GM12878 (cell line): ENCODE results near the gene TMEM201. TPM values are rescaled to one million over a fixed set of nuclear protein-coding genes. Genes with fewer than 3 reads are reported as not detected.

Experiments used
- BCL3 ChIP-seq: IDR thresholded peaks from 2 replicates; pipeline ENCODE4 v1.6.1; 2011; ENCODE audit warnings: borderline replicate concordance, low read depth, mild to moderate bottlenecking, moderate library complexity, low read length; ENCODE audit not compliant: insufficient read depth, poor library complexity, severe bottlenecking
- CBX5 ChIP-seq: sonication (generic); IDR thresholded peaks from 2 replicates; pipeline ENCODE4 v1.6.1; 2016; ENCODE audit warnings: low read depth, moderate library complexity, mild to moderate bottlenecking, inconsistent platforms
- MEF2B ChIP-seq: fragments of 450-650 bp; IDR thresholded peaks from 2 replicates; pipeline ENCODE4 v1.6.1; 2018; ENCODE audit warnings: mild to moderate bottlenecking, moderate library complexity; ENCODE audit not compliant: partially characterized antibody, poor library complexity, severe bottlenecking
- MLLT1 ChIP-seq: fragments of 450-650 bp; IDR thresholded peaks from 2 replicates; pipeline ENCODE4 v1.6.1; 2016; ENCODE audit warnings: mild to moderate bottlenecking
- NBN ChIP-seq: fragments of 450-650 bp; IDR thresholded peaks from 2 replicates; pipeline ENCODE4 v1.6.1; 2016
- TCF12 ChIP-seq: IDR thresholded peaks from 2 replicates; pipeline ENCODE4 v1.6.1; 2011; ENCODE audit warnings: low read depth, mild to moderate bottlenecking, low read length
- ZNF217 ChIP-seq: fragments of 450-650 bp; IDR thresholded peaks from 2 replicates; pipeline ENCODE4 v1.6.1; 2017; ENCODE audit warnings: antibody characterized with exemption, mild to moderate bottlenecking
- polyA plus RNA-seq, 11 experiments: library from polyadenylated mRNA; depleted of rRNA in 4 of 11; unstranded in 6 of 11; stranded (reverse) in 5 of 11; fragments of >200 nt; fragmentation: Nextera tagmentation in 4 of 11; fragmentation: Illumina TruSeq in 1 of 11; extraction: Ambion mirVana in 4 of 11; extraction: Trizol in 1 of 11; gene quantifications; 1 replicate in 1 of 11; 2 replicates in 10 of 11; pipeline versions ENCODE4 v1.2.1 to v1.2.3, GENCODE V29; 2011 to 2016; ENCODE audit warnings: inconsistent platforms in 2 of 11, missing spikeins in 2 of 11, low read depth in 1 of 11
- total RNA-seq, 4 experiments: library from RNA; depleted of rRNA in 3 of 4; stranded (reverse); fragments of >200 nt in 3 of 4; fragmentation: Illumina TruSeq in 1 of 4; extraction: Trizol in 1 of 4; gene quantifications; 2 replicates each; pipeline versions ENCODE4 v1.2.1 to v1.2.3, GENCODE V29; 2013 to 2021

The TMEM201 gene
- total and polyA plus RNA-seq, 10 of the 15 experiments (the other 5 are each of a cell fraction or from before 2014, with no cell fraction given), result 0.13 to 26.6 (median 6.1) TPM

- TF ChIP-seq MLLT1 (peak; percentile 89), CBX5 (no peak; the same call in 1 of the 2 replicates), BCL3 (peak; percentile 90), NBN (peak; percentile 37), ZNF217 (0 out of 2 replicates have a peak, but pooled peaks have one; percentile 15), MEF2B (peak; percentile 98), TCF12 (peak; percentile 79)
Measured at GRCh38 chr1:9654834-9655723, 66.4 kb downstream of the TMEM201 start (continued).
